Mesenchymal stem cell (in vitro differentiated cells and primary cell): ENCODE measurements around the gene SGPP1.

Experiments used
- DNase-seq: peaks from one replicate; pipeline ENCODE4 v3.0.0-alpha.2; 2013
- H2AFZ ChIP-seq: one replicate; pipeline ENCODE4 v1.6.1; 2013; ENCODE audit warnings: low read depth, mild to moderate bottlenecking, control low read depth, inconsistent platforms, low read length, moderate library complexity
- H2AK5ac ChIP-seq: 2 replicates; pipeline ENCODE4 v1.6.1; 2013; ENCODE audit warnings: low read length, moderate library complexity, mild to moderate bottlenecking, inconsistent platforms; ENCODE audit not compliant: severe bottlenecking
- H2BK120ac ChIP-seq: one replicate; pipeline ENCODE4 v1.6.1; 2013; ENCODE audit warnings: low read depth, mild to moderate bottlenecking, inconsistent platforms, low read length, moderate library complexity
- H2BK12ac ChIP-seq, 2 experiments: one replicate each; pipeline ENCODE4 v1.6.1; 2013; ENCODE audit warnings: inconsistent platforms in 2 of 2, low read length in 2 of 2, mild to moderate bottlenecking in 2 of 2, moderate library complexity in 2 of 2, control low read depth in 1 of 2
- H2BK15ac ChIP-seq: one replicate; pipeline ENCODE4 v1.6.1; 2013; ENCODE audit warnings: mild to moderate bottlenecking, low read depth, inconsistent platforms; ENCODE audit not compliant: poor library complexity, severe bottlenecking
- H2BK5ac ChIP-seq: 2 replicates; pipeline ENCODE4 v1.6.1; 2013; ENCODE audit warnings: low read depth, mild to moderate bottlenecking, low read length, control low read depth, inconsistent platforms; ENCODE audit not compliant: poor library complexity, severe bottlenecking
- H3K14ac ChIP-seq, 2 experiments: one replicate each; pipeline ENCODE4 v1.6.1; 2013; ENCODE audit warnings: inconsistent platforms in 2 of 2, low read length in 2 of 2, control low read depth in 1 of 2, mild to moderate bottlenecking in 1 of 2, moderate library complexity in 1 of 2
- H3K18ac ChIP-seq, 2 experiments: one replicate each; pipeline ENCODE4 v1.6.1; 2013; ENCODE audit warnings: inconsistent platforms in 2 of 2, low read length in 2 of 2, control low read depth in 1 of 2, low read depth in 1 of 2, mild to moderate bottlenecking in 1 of 2
- H3K23ac ChIP-seq, 2 experiments: one replicate each; pipeline ENCODE4 v1.6.1; 2013; ENCODE audit warnings: inconsistent platforms in 2 of 2, low read length in 2 of 2, mild to moderate bottlenecking in 2 of 2, moderate library complexity in 2 of 2, control low read depth in 1 of 2
- H3K27ac ChIP-seq: 2 replicates; pipeline ENCODE4 v1.5.1; 2013; ENCODE audit warnings: mild to moderate bottlenecking, moderate library complexity, low read length, control low read depth, inconsistent platforms; ENCODE audit not compliant: poor library complexity, severe bottlenecking
- H3K27me3 ChIP-seq, 2 experiments: 2 replicates each; pipeline versions ENCODE4 v1.6.1 to v1.7.0; 2013; ENCODE audit warnings: low read length in 2 of 2, mild to moderate bottlenecking in 2 of 2, moderate library complexity in 2 of 2, control low read depth in 1 of 2, inconsistent platforms in 1 of 2; ENCODE audit not compliant: control insufficient read depth in 1 of 2, insufficient read depth in 1 of 2
- H3K36me3 ChIP-seq, 2 experiments: 2 replicates each; pipeline versions ENCODE4 v1.6.1 to v1.7.0; 2013; ENCODE audit warnings: low read length in 2 of 2, control low read depth in 1 of 2, inconsistent platforms in 1 of 2, low read depth in 1 of 2, mild to moderate bottlenecking in 1 of 2; ENCODE audit not compliant: insufficient read depth in 2 of 2, control insufficient read depth in 1 of 2
- H3K4ac ChIP-seq, 2 experiments: one replicate each; pipeline ENCODE4 v1.6.1; 2013; ENCODE audit warnings: inconsistent platforms in 2 of 2, low read length in 2 of 2, mild to moderate bottlenecking in 2 of 2, moderate library complexity in 2 of 2, control low read depth in 1 of 2, low read depth in 1 of 2
- H3K4me1 ChIP-seq: 2 replicates; pipeline ENCODE4 v1.6.1; 2013; ENCODE audit warnings: low read depth, low read length, control low read depth; ENCODE audit not compliant: control insufficient read depth, insufficient read depth
- H3K4me2 ChIP-seq: 2 replicates; pipeline ENCODE4 v1.6.1; 2013; ENCODE audit warnings: low read length, mild to moderate bottlenecking, inconsistent platforms; ENCODE audit not compliant: poor library complexity, severe bottlenecking
- H3K4me3 ChIP-seq, 2 experiments: 2 replicates each; pipeline versions ENCODE4 v1.5.1 to v1.7.0; 2013; ENCODE audit warnings: low read length in 2 of 2, mild to moderate bottlenecking in 2 of 2, control low read depth in 1 of 2, low read depth in 1 of 2; ENCODE audit not compliant: insufficient read depth in 1 of 2
- H3K79me1 ChIP-seq: replicated peaks from 2 replicates; pipeline ENCODE4 v1.6.1; 2013; ENCODE audit warnings: mild to moderate bottlenecking, control low read depth, low read length, inconsistent platforms; ENCODE audit not compliant: poor library complexity, severe bottlenecking
- H3K9ac ChIP-seq: 2 replicates; pipeline ENCODE4 v1.7.0; 2013; ENCODE audit warnings: mild to moderate bottlenecking, low read length, moderate library complexity
- H3K9me3 ChIP-seq: 2 replicates; pipeline ENCODE4 v1.7.0; 2013; ENCODE audit warnings: mild to moderate bottlenecking, low read length; ENCODE audit not compliant: control insufficient read depth
- H4K8ac ChIP-seq: one replicate; pipeline ENCODE4 v1.6.1; 2013; ENCODE audit warnings: inconsistent platforms, mild to moderate bottlenecking, low read length, moderate library complexity
- H4K91ac ChIP-seq: one replicate; pipeline ENCODE4 v1.6.1; 2013; ENCODE audit warnings: mild to moderate bottlenecking, low read length, inconsistent platforms
- WGBS: methylation state at CpG from one replicate; pipeline ENCODE4 v1.1.7; 2013; ENCODE audit warnings: mixed read lengths; 5-methylcytosine and 5-hydroxymethylcytosine counted together

Gene SGPP1

GRCh38 chr14:63672417-63673180 is 55.3 kb downstream of the SGPP1 start:
- Histone ChIP-seq H3K23ac (no peak overlapping the region), H2AFZ (no peak overlapping the region), H4K91ac (no peak overlapping the region), H3K4me2 (no peak overlapping the region), H3K14ac (no peak overlapping the region), H2BK12ac (no peak overlapping the region), H3K9ac (no peak overlapping the region), H2BK120ac (no peak overlapping the region), H3K4ac (no peak overlapping the region), H2BK15ac (no peak overlapping the region), H3K4me3 (no peak overlapping the region), H3K36me3 (peaks cover 0 to 14% of the 10 kb centered on the region in 2 experiments), H3K9me3 (no peaks in the 10 kb centered on the region), H3K4me1 (peaks cover 12% of the 10 kb centered on the region), H2AK5ac (no peak overlapping the region), H3K79me1 (no peaks in the 10 kb centered on the region), H3K27ac (peak overlapping the region; percentile 94), H3K27me3 (no peaks in the 10 kb centered on the region), H4K8ac (no peak overlapping the region), H2BK5ac (no peak overlapping the region), H3K18ac (no peak overlapping the region)
- WGBS: 89% methylated on average over 7 of the region's 7 CpGs
- DNase-seq: no peak

GRCh38 chr14:63671987-63672386 is 55.9 kb downstream of the SGPP1 start:
- 98% methylated on average over 3 of the region's 3 CpGs for WGBS
- Histone ChIP-seq H3K27ac (peak overlapping the region; percentile 94), H2BK15ac (no peak overlapping the region), H3K18ac (no peak overlapping the region), H3K4ac (no peak overlapping the region), H3K9me3 (no peaks in the 10 kb centered on the region), H3K4me3 (no peak overlapping the region), H2AFZ (no peak overlapping the region), H4K91ac (no peak overlapping the region), H3K14ac (no peak overlapping the region), H2BK120ac (no peak overlapping the region), H3K9ac (no peak overlapping the region), H3K36me3 (peaks cover 0 to 10% of the 10 kb centered on the region in 2 experiments), H3K4me1 (peaks cover 12% of the 10 kb centered on the region), H4K8ac (no peak overlapping the region), H2BK5ac (peak overlapping the region; percentile 84), H3K4me2 (peak overlapping the region; percentile 33), H2AK5ac (peak overlapping the region; percentile 100), H3K79me1 (no peaks in the 10 kb centered on the region), H2BK12ac (no peak overlapping the region), H3K23ac (no peak overlapping the region), H3K27me3 (no peaks in the 10 kb centered on the region)
- DNase-seq: no peak

DNA sequence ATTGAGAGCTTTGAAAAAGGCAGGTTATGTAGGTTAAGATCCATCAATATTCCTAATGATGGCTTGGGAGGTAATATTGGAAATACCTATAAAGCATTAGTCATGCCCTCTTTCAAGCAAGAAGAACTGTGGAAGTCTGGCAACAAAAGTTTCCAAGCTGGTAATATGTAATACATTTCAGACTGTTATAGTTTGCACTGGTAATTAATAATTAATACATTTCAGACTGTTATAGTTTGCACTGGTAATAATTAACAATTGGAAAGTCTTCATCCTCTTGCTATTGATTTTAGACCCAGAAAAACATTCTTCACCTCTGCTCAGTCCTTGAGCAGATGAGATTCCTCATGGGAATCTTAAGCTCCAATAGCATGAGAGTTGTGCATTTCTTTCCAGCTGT is 57.2 kb downstream of the SGPP1 start:
- Histone ChIP-seq H2AFZ (no peak overlapping the region), H2BK5ac (no peak overlapping the region), H3K27ac (peak overlapping the region; percentile 67), H2BK120ac (no peak overlapping the region), H4K8ac (no peak overlapping the region), H3K23ac (no peak overlapping the region), H3K9me3 (no peaks in the 10 kb centered on the region), H2AK5ac (no peak overlapping the region), H3K4me2 (no peak overlapping the region), H3K27me3 (no peaks in the 10 kb centered on the region), H3K18ac (no peak overlapping the region), H2BK12ac (no peak overlapping the region), H3K4ac (no peak overlapping the region), H2BK15ac (no peak overlapping the region), H4K91ac (no peak overlapping the region), H3K79me1 (no peaks in the 10 kb centered on the region), H3K14ac (no peak overlapping the region), H3K4me1 (peaks cover 12% of the 10 kb centered on the region), H3K36me3 (no peaks in the 10 kb centered on the region), H3K9ac (no peak overlapping the region), H3K4me3 (no peak overlapping the region)
- no peak for DNase-seq

DNA sequence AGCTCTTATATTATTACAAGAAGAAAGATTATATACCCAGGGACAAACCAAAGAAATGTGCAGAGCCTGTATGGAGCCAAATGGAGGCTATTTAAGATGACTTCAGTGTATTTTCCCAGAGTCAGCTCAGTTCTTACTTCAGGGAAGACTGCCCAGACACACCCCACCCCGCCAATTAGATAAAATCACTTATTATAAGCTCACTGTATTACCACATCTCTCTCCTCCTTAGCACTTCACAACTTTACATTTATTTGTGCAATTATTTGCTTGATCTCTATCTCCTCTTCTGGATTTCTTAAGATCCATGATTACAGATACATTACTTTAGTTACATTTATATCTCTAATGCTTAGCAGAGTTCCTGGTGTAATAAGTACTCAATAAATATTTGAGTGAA is 61.5 kb downstream of the SGPP1 start:
- Histone ChIP-seq H3K14ac (no peak overlapping the region), H2AK5ac (no peak overlapping the region), H2BK5ac (no peak overlapping the region), H2AFZ (no peak overlapping the region), H3K9me3 (no peaks in the 10 kb centered on the region), H3K79me1 (no peaks in the 10 kb centered on the region), H2BK120ac (no peak overlapping the region), H3K23ac (no peak overlapping the region), H3K27ac (no peak overlapping the region), H4K8ac (no peak overlapping the region), H3K36me3 (peaks cover 0 to 2% of the 10 kb centered on the region in 2 experiments), H2BK15ac (no peak overlapping the region), H3K4ac (no peak overlapping the region), H3K4me3 (no peak overlapping the region), H3K27me3 (no peaks in the 10 kb centered on the region), H3K4me1 (no peaks in the 10 kb centered on the region), H4K91ac (no peak overlapping the region), H3K9ac (no peak overlapping the region), H3K4me2 (no peak overlapping the region), H2BK12ac (no peak overlapping the region), H3K18ac (no peak overlapping the region)
- no peak for DNase-seq
- WGBS: 94% methylated on average over 1 of the region's 1 CpG
